NCI-H187 (cell line): ENCODE measurements around the gene PRDX4.
"Not testable (repeated sequence)": the region's sequence is repeated elsewhere in the genome, so short reads cannot be mapped to it uniquely, and the experiment has no call there.

ENCODE experiments used
- DNase-seq, 2 experiments: peaks; one replicate each; lab custom pipeline; 2025; lab: John Stamatoyannopoulos, UW

The PRDX4 gene

DNA sequence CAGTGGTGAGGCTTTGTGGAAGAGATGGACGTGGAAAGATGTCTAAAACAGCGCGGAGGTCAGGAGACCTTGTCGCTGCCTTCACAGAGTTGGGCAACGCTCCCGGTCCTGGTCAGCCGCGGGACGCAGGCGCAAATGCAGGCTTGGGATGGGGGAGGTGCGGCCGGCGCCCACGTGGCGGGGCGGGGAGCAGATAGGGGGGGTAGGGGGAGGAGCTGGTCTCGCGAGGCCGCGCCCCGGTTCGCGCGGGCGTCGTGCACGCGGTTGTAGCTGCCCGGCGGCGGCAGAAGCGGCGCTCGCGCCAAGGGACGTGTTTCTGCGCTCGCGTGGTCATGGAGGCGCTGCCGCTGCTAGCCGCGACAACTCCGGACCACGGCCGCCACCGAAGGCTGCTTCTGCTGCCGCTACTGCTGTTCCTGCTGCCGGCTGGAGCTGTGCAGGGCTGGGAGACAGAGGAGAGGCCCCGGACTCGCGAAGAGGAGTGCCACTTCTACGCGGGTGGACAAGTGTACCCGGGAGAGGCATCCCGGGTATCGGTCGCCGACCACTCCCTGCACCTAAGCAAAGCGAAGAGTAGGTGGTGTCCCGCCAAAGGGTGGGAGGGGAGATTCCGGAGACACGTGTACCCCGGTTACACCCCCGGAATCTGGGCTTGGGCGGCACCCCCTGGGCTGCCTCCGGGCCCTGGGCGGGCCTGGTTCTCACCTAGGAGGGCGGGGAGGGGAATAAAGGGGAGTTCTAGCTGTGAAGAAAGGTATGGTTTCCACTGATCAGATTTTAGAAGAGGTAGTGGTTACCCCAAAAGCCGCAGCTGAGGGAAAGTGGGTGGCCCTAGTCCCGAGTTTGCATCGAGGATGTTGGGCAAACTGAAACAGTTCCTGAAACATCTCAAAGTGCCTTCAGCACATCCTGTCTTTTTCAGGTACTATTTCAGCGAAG lies at the start of gene PRDX4:
PRDX4 (plus strand) TSS at position 255 of the 939 bp plus-strand sequence; CDS start at position 333, 78 bp downstream.
- DNase-seq, result peak; percentile 36 to 63

- DNase-seq, result no peak
These were observed 45.5 kb upstream of the PRDX4 start for GRCh38 chrX:23621621-23622265.

- no peak for DNase-seq
These were observed 43.5 kb upstream of the PRDX4 start for GRCh38 chrX:23623797-23624196.

DNA sequence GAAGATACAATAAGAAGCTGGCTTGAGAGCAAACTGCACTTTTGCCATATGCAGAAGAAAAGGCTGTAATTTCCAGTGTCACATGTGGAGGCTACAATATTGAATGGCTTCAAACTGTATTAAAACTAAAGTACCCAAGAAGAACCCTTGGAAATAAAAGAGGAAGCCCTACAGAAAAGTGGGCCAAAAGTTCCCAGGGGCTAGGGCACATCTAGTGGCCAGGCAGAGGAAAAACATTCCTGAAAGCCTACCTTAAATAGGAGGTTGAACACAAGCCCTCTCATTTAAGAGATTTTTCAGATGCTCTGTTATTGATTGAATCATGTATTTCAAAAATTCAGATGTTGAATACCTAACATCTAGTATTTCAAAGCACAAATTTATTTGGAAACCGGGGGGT lies 40.6 kb upstream of the PRDX4 start:
- DNase-seq, result no peak

GRCh38 chrX:23628131-23628530 lies 39.2 kb upstream of the PRDX4 start:
- DNase-seq, result no peak

GRCh38 chrX:23631136-23631535 lies 36.2 kb upstream of the PRDX4 start:
- no peak for DNase-seq

DNA sequence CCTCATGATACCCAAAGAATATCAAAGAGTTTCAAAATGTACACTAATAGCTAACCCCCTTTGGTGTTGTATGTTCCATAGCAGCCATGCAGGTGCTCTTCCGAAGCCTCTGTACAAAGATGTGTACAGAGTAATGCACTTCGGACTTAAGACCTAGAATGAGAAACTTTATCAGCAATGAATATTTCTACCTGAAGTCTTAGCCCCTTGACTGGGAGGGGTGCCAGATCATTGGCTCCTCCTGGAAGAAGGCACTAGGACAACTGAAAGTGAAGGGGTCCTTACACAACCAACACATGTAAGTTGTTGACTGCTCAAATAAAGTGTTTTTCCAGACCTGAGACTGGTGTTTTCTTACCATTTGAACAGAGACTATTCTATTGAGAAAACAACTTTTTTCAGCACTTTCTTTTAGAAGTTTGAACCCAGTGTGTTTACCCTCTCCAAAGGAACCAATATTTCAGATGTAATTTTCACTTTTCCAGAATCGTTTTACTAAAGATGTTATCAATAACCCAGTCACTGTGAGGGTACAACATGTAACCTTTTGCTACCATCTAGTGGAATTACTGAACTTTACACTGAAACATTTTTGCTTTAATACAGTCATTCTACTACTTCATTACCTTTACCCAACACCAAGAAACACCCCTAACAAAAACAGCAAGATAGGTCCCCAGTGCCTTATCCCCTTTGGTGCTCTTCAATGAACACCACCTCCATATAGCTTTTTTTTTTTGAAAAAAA lies 33.3 kb upstream of the PRDX4 start:
- DNase-seq, result no peak

GRCh38 chrX:23637187-23637586 lies 30.1 kb upstream of the PRDX4 start:
- DNase-seq, result no peak

DNA sequence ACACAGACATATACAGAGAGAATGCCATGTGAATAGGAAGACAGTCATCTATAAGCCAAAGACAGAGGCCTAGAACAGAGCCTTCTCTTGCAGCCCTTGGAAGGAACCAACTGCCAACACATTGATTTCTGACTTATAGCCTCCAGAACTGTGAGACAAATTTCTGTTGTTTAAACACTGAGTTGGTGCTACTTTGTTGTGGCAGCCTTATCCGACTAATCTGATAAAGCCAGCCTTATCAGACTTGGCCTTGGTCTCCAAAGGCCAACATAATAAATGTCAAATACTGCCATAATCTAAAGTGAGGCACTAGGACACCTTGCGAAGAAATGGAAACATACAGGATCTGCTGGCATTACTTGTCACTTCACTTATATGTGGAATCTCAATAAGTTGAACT lies 24.3 kb upstream of the PRDX4 start:
- no peak for DNase-seq

- DNase-seq, result no peak
These were observed 22.5 kb upstream of the PRDX4 start for GRCh38 chrX:23644744-23645143.

- no peak for DNase-seq
These were observed 11.2 kb upstream of the PRDX4 start for GRCh38 chrX:23656091-23656490.

DNA sequence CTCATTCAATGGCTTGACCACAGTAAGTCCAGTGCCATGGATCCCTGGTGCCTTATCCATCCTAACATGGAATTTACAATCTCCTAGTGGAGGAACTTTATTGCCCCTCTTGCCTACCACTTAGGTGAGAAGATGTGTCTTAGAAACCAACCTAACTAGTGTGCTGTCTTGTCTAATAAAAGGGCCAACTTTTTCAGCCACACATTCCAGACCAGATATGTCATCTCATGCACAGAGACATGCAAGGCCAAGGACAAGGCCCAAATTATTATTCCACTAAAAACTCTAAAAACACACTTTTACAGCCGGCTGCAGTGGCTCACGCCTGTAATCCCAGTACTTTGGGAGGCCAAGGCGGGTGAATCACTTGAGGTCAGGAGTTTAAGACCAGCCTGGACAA lies 10.6 kb upstream of the PRDX4 start:
- no peak for DNase-seq

DNA sequence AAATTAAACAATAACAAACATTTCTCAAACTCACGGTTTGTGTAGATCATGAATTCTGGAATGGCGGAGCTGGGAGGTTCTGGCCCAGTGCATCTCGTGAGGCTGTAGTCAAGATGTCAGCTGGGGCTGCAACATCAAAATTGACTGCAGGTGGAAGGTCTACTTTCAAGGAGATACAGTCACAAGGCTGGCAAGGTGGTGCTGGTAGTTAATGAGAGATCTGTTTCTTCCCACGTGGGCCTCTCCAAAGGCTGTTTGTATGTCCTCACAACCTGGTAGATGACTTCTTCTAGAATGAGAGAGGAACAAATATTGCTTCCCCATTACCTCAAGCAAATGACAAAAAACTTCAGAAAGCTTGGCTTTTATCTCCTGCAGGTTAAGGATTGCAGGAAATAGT lies 8.0 kb upstream of the PRDX4 start:
- DNase-seq, result no peak

GRCh38 chrX:23660083-23660765 lies 7.1 kb upstream of the PRDX4 start:
- not testable (repeated sequence) for DNase-seq

- no peak for DNase-seq
These were observed 6.5 kb upstream of the PRDX4 start for GRCh38 chrX:23660766-23661132.

DNA sequence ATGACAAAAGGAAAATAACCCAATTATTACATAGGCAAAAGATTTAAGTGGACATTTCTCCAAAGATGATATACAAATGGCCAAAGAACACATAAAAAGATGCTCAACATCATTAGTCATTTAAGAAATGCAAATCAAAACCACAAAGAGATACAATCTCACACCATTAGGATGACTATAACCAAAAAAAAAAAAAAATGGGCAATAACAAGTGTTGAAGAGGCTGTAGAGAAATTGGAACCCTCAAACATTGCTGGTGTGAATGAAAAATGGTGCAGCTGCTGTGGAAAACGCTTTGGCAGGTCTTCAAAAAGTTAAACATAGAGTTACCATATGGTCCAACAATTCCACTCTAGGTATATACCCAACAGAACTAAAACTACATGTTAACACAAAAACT lies 5.6 kb upstream of the PRDX4 start:
- no peak for DNase-seq

DNA sequence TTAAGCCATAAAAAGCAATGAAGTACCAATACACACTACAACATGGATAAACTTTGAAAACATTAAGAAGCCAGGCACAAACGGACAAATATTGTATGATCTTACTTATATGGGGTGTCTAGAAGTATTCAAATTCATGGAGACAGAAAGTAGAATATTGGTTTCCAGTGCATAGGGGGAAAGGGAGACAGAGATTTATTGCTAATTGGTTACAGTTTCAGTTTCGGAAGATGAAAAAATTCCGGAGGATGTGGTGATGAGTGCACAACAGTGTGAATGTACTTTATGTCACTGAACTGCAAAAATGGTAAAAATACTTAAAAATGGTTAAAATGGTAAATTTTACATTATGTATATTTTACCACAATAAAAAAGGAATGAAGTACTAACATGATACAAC lies 5.1 kb upstream of the PRDX4 start:
- DNase-seq, result no peak

DNA sequence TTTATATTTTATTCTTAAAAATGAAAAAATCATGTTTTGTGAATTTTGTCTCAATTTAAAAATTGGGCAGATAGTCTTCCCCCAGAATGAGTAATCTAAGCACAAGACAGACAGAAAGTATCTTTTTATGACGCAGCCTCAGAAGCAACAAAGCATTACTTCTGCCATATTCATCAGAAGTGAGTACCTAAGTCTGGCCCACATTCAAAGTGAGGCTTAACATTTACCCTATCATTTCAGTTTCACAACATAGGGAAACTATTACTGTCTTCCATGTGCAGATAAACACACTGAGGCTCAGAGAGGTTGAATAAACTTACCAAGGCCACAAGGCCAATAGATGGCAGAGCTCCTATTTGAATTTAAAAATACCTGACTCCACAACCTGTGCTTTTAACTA lies 4.4 kb upstream of the PRDX4 start:
- DNase-seq, result no peak

DNA sequence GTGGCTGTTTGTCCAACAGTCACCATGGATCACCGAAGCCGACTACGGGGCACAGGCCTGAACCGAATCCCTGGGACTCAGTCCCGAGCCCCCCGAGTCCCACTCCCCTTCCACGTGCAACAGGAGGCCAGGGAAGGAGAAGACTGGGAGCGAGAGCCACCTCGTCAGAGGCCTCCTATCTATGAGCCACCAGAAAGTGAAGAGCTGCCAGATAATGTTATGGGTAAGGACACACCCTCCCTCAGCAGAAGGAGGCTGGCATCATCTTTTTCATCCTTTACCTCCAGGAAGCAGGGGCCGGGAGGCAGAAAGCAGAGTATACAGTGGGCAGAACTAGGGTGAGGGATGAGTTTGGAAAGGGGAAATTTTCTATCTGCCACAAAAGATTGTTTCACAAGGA lies 2.8 kb upstream of the PRDX4 start:
- DNase-seq, result no peak

DNA sequence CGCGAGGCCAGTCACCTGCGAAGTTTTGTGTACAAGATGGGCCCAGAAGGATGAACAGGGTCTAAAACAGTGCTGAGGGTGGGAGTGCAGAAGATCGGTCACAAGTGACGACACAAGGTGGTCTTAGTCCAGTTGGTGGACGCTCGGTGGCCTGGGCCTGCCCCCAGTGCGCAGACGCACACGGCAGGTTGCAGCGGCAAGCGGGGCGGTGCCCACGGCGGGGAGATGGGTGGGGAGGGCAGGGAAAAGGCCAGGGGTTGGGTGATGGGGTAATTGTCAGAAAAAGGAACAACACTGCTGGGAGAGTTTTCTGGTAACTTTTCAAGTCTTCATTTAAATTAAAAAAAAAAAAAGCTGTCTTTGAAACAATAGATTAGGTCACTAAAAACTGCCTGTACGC lies 1.0 kb upstream of the PRDX4 start:
- DNase-seq, result no peak

DNA sequence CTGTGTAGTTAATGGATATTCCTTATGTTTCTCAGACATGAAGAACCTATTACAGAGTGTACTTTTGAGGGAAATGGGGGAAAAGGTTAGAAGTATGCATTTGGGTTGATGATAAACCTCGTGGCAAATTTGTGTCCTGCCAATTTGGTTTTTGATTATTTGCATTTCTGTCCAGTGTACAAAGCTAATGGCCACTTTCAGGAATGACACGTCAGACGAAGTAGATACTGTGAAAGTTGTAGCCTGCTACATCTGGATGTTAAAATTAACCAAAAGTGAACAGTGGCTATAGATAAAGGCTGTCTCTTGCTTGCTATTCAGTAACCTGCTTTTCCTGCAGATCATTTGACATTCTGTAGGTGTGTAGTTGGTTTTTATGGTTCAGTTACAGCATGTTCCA lies 1.0 kb downstream of the PRDX4 start:
- DNase-seq, result no peak

- no peak for DNase-seq
These were observed 3.2 kb downstream of the PRDX4 start for GRCh38 chrX:23670528-23670927.
